Mesendoderm (in vitro differentiated cells): Measurements from ENCODE around the gene NEMF.

Experiments
- DNase-seq: peaks from one replicate; pipeline ENCODE4 v3.0.0; 2013
- H2AK5ac ChIP-seq: 2 replicates; pipeline ENCODE4 v1.6.1; 2013; ENCODE audit warnings: low read length, inconsistent platforms
- H2BK120ac ChIP-seq: 2 replicates; pipeline ENCODE4 v1.6.1; 2013; ENCODE audit warnings: low read depth, mild to moderate bottlenecking, low read length, moderate library complexity, mixed read lengths
- H2BK15ac ChIP-seq: replicated peaks from 2 replicates; pipeline ENCODE4 v1.6.1; 2013; ENCODE audit warnings: low read depth, mild to moderate bottlenecking, moderate library complexity
- H2BK5ac ChIP-seq: 2 replicates; pipeline ENCODE4 v1.6.1; 2013; ENCODE audit warnings: low read length, inconsistent platforms
- H3K18ac ChIP-seq: 2 replicates; pipeline ENCODE4 v1.6.1; 2013; ENCODE audit warnings: mild to moderate bottlenecking, low read length, mixed read lengths
- H3K23ac ChIP-seq: one replicate; pipeline ENCODE4 v1.6.1; 2013; ENCODE audit warnings: low read length
- H3K27ac ChIP-seq: 2 replicates; pipeline ENCODE4 v1.5.1; 2013; ENCODE audit warnings: low read depth, mild to moderate bottlenecking, inconsistent platforms, low read length, moderate library complexity
- H3K27me3 ChIP-seq: 2 replicates; pipeline ENCODE4 v1.6.1; 2013; ENCODE audit warnings: low read length, control low read depth, mild to moderate bottlenecking, inconsistent platforms; ENCODE audit not compliant: insufficient read depth, poor library complexity
- H3K36me3 ChIP-seq: 2 replicates; pipeline ENCODE4 v1.6.1; 2013; ENCODE audit warnings: low read length, inconsistent platforms; ENCODE audit not compliant: control insufficient read depth, insufficient read depth
- H3K4ac ChIP-seq: one replicate; pipeline ENCODE4 v1.6.1; 2013; ENCODE audit warnings: low read depth, mild to moderate bottlenecking, low read length, moderate library complexity
- H3K4me1 ChIP-seq: 2 replicates; pipeline ENCODE4 v1.6.1; 2013; ENCODE audit warnings: low read depth, low read length, inconsistent platforms; ENCODE audit not compliant: control insufficient read depth
- H3K4me2 ChIP-seq: 2 replicates; pipeline ENCODE4 v1.6.1; 2013; ENCODE audit warnings: low read length
- H3K4me3 ChIP-seq: 2 replicates; pipeline ENCODE4 v1.5.1; 2013; ENCODE audit warnings: mild to moderate bottlenecking, low read length
- H3K56ac ChIP-seq: one replicate; pipeline ENCODE4 v1.6.1; 2013; ENCODE audit warnings: low read length
- H3K79me1 ChIP-seq: 2 replicates; pipeline ENCODE4 v1.6.1; 2013; ENCODE audit warnings: low read length, inconsistent platforms
- H3K79me2 ChIP-seq: 2 replicates; pipeline ENCODE4 v1.6.1; 2013; ENCODE audit warnings: mild to moderate bottlenecking, low read length; ENCODE audit not compliant: control insufficient read depth, insufficient read depth
- H3K9ac ChIP-seq: 2 replicates; pipeline ENCODE4 v1.6.1; 2013; ENCODE audit warnings: low read length, inconsistent platforms
- H4K5ac ChIP-seq: one replicate; pipeline ENCODE4 v1.6.1; 2013; ENCODE audit warnings: low read length
- H4K8ac ChIP-seq: one replicate; pipeline ENCODE4 v1.6.1; 2013; ENCODE audit warnings: low read depth, mild to moderate bottlenecking, control low read depth, low read length, moderate library complexity
- WGBS: extraction: QIAGEN DNeasy Blood & Tissue Kit; methylation state at CpG from one replicate; pipeline ENCODE4 v1.1.7; 2013; ENCODE audit warnings: low lambda C conversion rate, missing lambda C conversion rate; ENCODE audit not compliant: insufficient coverage; ENCODE audit errors: extremely low coverage; 5-methylcytosine and 5-hydroxymethylcytosine counted together

The NEMF gene

GRCh38 chr14:49767571-49768300, 84.9 kb downstream of the NEMF start, which contains the start of gene KLHDC2:
KLHDC2 (plus strand) TSS chr14:49768153; CDS start chr14:49768469, 316 bp downstream.
- H3K4me3 ChIP-seq, result peak within 1 kb of the TSS; percentile 65
- H2BK5ac ChIP-seq, result peak within 1 kb of the TSS; percentile 2
- peak within 1 kb of the TSS; percentile 90 for H3K9ac ChIP-seq
- peak within 1 kb of the TSS; percentile 88 for H3K18ac ChIP-seq
- peak within 1 kb of the TSS; percentile 99 for H4K8ac ChIP-seq
- H3K56ac ChIP-seq, result peak within 1 kb of the TSS; percentile 94
- no peak within 1 kb of the TSS for H2AK5ac ChIP-seq
- H3K4ac ChIP-seq, result peak within 1 kb of the TSS; percentile 88
- H4K5ac ChIP-seq, result peak within 1 kb of the TSS; percentile 87
- H3K23ac ChIP-seq, result peak within 1 kb of the TSS; percentile 66
- H3K27me3 ChIP-seq, result no peaks in the 10 kb centered on the region
- H3K79me2 ChIP-seq, result peaks cover 17% of the 10 kb centered on the region
- peak; percentile 92 for DNase-seq
- H3K79me1 ChIP-seq, result peaks cover 7% of the 10 kb centered on the region
- H3K27ac ChIP-seq, result peak within 1 kb of the TSS; percentile 99
- H2BK120ac ChIP-seq, result peak within 1 kb of the TSS; percentile 32
- H3K36me3 ChIP-seq, result no peaks in the 10 kb centered on the region
- H2BK15ac ChIP-seq, result peak within 1 kb of the TSS; percentile 13
- peak within 1 kb of the TSS; percentile 89 for H3K4me2 ChIP-seq
- no CpG with 5 or more reads among the region's 86 CpGs for WGBS
- H3K4me1 ChIP-seq, result no peaks in the 10 kb centered on the region

- DNase-seq, result no peak
- Histone ChIP-seq H3K27me3 (no peaks in the 10 kb centered on the region), H3K79me1 (peaks cover 7% of the 10 kb centered on the region), H4K8ac (peak overlapping the region; percentile 99), H3K4ac (no peak overlapping the region), H3K9ac (peak overlapping the region; percentile 90), H3K4me3 (no peak overlapping the region), H3K18ac (peak overlapping the region; percentile 88), H3K79me2 (peaks cover 17% of the 10 kb centered on the region), H2BK5ac (no peak overlapping the region), H3K23ac (no peak overlapping the region), H2AK5ac (no peak overlapping the region), H3K27ac (peak overlapping the region; percentile 99), H3K56ac (peak overlapping the region; percentile 91), H2BK120ac (peak overlapping the region; percentile 32), H3K4me2 (peak overlapping the region; percentile 77), H3K36me3 (no peaks in the 10 kb centered on the region), H2BK15ac (no peak overlapping the region), H4K5ac (no peak overlapping the region), H3K4me1 (no peaks in the 10 kb centered on the region)
- no CpG with 5 or more reads among the region's 9 CpGs for WGBS
Observed at GRCh38 chr14:49767270-49767570, 85.4 kb downstream of the NEMF start.

- Histone ChIP-seq H4K5ac (no peak overlapping the region), H3K4me3 (no peak overlapping the region)
- no CpG with 5 or more reads among the region's 10 CpGs for WGBS
Observed at GRCh38 chr14:49766839-49767238, 85.7 kb downstream of the NEMF start.

GRCh38 chr14:49761839-49762551, 90.6 kb downstream of the NEMF start:
- Histone ChIP-seq H3K79me2 (no peaks in the 10 kb centered on the region), H3K27me3 (no peaks in the 10 kb centered on the region), H2AK5ac (no peak overlapping the region), H3K79me1 (no peaks in the 10 kb centered on the region), H3K18ac (no peak overlapping the region), H3K56ac (no peak overlapping the region), H3K4ac (no peak overlapping the region), H2BK120ac (no peak overlapping the region), H3K9ac (no peak overlapping the region), H3K27ac (no peak overlapping the region), H4K8ac (no peak overlapping the region), H3K36me3 (no peaks in the 10 kb centered on the region), H3K4me2 (no peak overlapping the region), H2BK15ac (no peak overlapping the region), H3K4me3 (no peak overlapping the region), H3K4me1 (no peaks in the 10 kb centered on the region), H2BK5ac (no peak overlapping the region), H4K5ac (no peak overlapping the region), H3K23ac (no peak overlapping the region)
- WGBS, result no CpG with 5 or more reads among the region's 6 CpGs
- no peak for DNase-seq

More at GRCh38 chr14:49766839-49767238, 85.7 kb downstream of the NEMF start:
- peak overlapping the region; percentile 24 for H3K4ac ChIP-seq
- H3K9ac ChIP-seq, result peak overlapping the region; percentile 90
- H4K8ac ChIP-seq, result no peak overlapping the region
- H3K18ac ChIP-seq, result no peak overlapping the region
- no peaks in the 10 kb centered on the region for H3K4me1 ChIP-seq
- H3K4me2 ChIP-seq, result no peak overlapping the region
- peak overlapping the region; percentile 32 for H2BK120ac ChIP-seq
- DNase-seq, result peak; percentile 60
- H3K27me3 ChIP-seq, result no peaks in the 10 kb centered on the region
- peak overlapping the region; percentile 99 for H3K27ac ChIP-seq
- H3K79me2 ChIP-seq, result peaks cover 17% of the 10 kb centered on the region
- H3K79me1 ChIP-seq, result peaks cover 7% of the 10 kb centered on the region
- no peak overlapping the region for H2AK5ac ChIP-seq
- no peaks in the 10 kb centered on the region for H3K36me3 ChIP-seq
- H2BK15ac ChIP-seq, result no peak overlapping the region
- H3K56ac ChIP-seq, result peak overlapping the region; percentile 91
- H3K23ac ChIP-seq, result no peak overlapping the region
- no peak overlapping the region for H2BK5ac ChIP-seq

GRCh38 chr14:49755378-49755777, 97.2 kb downstream of the NEMF start:
- H3K4me2 ChIP-seq, result no peak overlapping the region
- no peak overlapping the region for H3K9ac ChIP-seq
- H3K18ac ChIP-seq, result no peak overlapping the region
- no peaks in the 10 kb centered on the region for H3K4me1 ChIP-seq
- H3K36me3 ChIP-seq, result no peaks in the 10 kb centered on the region
- H4K8ac ChIP-seq, result no peak overlapping the region
- H3K4ac ChIP-seq, result no peak overlapping the region
- no peak overlapping the region for H3K56ac ChIP-seq
- H4K5ac ChIP-seq, result no peak overlapping the region
- no peak overlapping the region for H2BK15ac ChIP-seq
- no CpG with 5 or more reads among the region's 3 CpGs for WGBS
- no peak overlapping the region for H2AK5ac ChIP-seq
- H3K27ac ChIP-seq, result no peak overlapping the region
- no peak overlapping the region for H2BK5ac ChIP-seq
- no peaks in the 10 kb centered on the region for H3K27me3 ChIP-seq
- no peak overlapping the region for H3K4me3 ChIP-seq
- H3K79me2 ChIP-seq, result no peaks in the 10 kb centered on the region
- H2BK120ac ChIP-seq, result no peak overlapping the region
- DNase-seq, result no peak
- no peak overlapping the region for H3K23ac ChIP-seq
- H3K79me1 ChIP-seq, result no peaks in the 10 kb centered on the region
